Measurements from ENCODE around the gene PTPN11.

- no peak for TF ChIP-seq CTCF (IDR thresholded peaks at IDR 0.05; ENCODE audit: control extremely low read depth in 1 of 3, insufficient read depth in 1 of 3, low read depth in 1 of 3, low read length in 3 of 3)
- TF ChIP-seq RAD21 (IDR thresholded peaks at IDR 0.05 in 1 of 2, conservative IDR thresholded peaks at IDR 0.05 in 1 of 2; ENCODE audit: low read depth in 2 of 2, low read length in 2 of 2) = no peak
- no peak for TF ChIP-seq SP2 (IDR thresholded peaks at IDR 0.05; ENCODE audit: low read length)
- no peak for TF ChIP-seq TBP (IDR thresholded peaks at IDR 0.05; ENCODE audit: low read depth, low read length)
- TF ChIP-seq YY1 (IDR thresholded peaks at IDR 0.05; ENCODE audit: low read depth, low read length) = no peak
- no peak for TF ChIP-seq BRCA1 (IDR thresholded peaks at IDR 0.05; ENCODE audit: low read depth, low read length)
- no peak for TF ChIP-seq E2F6 (IDR thresholded peaks at IDR 0.05)
- TF ChIP-seq ZNF274 (IDR thresholded peaks at IDR 0.05; ENCODE audit: borderline replicate concordance, extremely low read depth, low read length) = no peak
- TF ChIP-seq JUN (IDR thresholded peaks at IDR 0.05; ENCODE audit: low read depth, low read length) = no peak
These were observed 112.2 kb downstream of the PTPN11 start for GRCh38 chr12:112530941-112531340.
